Measurements from ENCODE around the gene IL15.
"Not testable (repeated sequence)": the region's sequence is repeated elsewhere in the genome, so short reads cannot be mapped to it uniquely, and the experiment has no call there.

IL15 gene

DNA sequence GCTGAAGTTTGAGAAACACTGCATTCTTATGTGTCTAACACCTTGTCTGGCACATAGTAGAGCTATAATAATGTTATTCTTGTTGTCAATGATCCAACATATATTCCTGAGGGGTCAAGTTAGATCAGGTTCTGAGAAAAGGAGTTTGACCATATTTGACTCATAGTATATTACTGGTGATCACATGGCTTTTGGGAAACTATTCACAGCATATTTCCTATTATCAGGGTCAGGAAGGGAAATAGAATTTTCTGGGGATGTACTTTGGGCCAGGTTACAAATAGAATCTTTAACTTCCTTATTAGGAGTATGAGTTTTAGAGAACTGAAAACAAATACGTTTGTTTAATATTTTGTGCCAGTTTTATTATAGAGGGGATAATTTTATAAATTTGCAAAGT is 11.6 kb downstream of the IL15 start:
- no peak for DNase-seq

DNA sequence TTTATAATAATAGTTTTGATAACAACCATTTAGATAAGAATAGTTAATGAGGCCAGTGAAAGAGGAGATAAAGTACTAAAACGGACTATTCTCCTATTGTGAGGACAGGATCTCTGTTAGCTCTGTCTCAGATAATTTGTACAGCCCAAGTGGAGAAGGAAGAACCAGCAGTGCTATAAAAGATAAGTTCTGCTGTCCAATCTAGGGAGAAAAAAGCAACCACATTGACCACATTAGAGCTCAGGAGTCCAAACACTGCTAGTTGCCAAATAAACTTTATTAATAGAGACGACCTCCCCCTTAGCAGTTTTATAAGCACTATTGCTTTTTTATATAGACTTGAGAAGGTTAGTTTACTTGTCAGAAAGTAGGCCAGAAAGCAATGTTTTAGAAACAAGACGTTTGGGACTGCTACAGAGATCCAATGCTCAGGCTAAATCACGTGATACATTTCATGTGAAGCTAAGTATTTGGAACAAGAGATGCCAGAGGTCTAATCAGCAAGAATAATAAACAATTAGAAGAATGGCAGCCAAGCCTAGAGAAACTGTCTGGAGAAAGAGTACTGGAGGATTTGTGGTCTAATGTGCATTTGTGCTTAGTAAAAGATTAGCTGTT is 15.9 kb downstream of the IL15 start:
- no peak for DNase-seq

DNA sequence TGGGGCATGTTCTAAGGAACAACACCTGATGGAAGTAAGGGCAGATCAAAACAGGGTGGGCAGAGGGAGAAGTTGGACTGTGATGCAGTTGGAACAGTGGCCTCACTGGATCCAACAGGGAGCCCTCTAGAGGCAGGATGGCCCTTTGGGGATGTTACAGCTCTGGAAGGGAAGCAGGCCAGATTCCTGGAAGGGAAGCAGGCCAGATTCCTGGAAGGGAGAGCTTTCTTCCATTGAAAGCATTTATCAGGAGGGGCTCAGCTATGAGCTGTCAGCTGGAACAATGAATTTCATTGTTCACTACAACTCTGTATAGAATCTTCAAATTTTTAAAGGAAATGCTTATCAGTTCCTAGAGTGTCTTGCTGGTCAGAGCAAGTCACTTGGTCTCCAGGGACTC is 17.7 kb downstream of the IL15 start:
- no peak for DNase-seq

DNA sequence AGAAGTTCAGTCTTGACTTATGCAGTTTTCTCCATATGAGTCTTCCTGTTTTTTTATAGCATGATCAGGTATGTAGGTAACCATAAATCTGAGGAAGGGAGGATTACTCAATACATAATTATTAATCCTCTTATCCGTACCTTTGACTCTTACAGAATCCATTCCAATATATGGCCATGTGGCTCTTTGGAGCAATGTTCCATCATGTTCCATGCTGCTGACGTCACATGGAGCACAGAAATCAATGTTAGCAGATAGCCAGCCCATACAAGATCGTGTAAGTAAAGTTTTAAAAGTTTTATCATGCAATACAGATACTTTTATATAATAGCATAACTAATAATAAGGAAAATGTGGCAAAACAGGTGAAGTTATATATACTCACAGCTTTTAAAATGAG is 19.6 kb downstream of the IL15 start:
- no peak for DNase-seq

DNA sequence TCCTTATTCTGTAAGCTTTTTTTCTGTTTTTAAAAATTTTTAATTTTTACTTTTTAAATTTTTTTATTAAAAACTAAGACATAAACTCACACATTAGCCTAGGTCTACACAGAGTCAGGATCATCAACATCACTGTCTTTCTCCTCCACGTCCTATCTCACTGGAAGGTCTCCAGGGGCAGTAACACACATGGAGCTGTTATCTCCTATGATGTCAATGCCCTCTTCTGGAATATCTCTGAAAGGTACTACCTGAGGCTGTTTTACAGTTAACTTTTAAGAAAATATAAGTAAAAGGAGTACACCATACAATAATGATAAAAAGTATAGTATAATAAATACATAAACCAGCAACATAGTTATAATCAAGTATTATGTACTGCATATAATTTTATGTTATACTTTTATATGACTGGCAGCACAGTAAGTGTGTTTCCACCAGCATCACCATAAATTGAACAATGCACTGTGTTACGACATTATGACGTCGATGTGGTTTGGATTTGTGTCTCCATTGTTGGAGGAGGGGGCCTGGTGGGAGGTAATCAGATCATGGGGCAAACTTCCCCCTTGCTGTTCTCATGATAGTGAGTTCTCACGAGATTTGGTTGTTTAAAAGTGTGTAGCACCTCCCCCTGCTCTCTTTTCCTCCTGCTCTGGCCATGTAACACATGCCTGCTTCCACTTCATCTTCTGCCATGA is 21.3 kb downstream of the IL15 start:
- no peak for DNase-seq

DNA sequence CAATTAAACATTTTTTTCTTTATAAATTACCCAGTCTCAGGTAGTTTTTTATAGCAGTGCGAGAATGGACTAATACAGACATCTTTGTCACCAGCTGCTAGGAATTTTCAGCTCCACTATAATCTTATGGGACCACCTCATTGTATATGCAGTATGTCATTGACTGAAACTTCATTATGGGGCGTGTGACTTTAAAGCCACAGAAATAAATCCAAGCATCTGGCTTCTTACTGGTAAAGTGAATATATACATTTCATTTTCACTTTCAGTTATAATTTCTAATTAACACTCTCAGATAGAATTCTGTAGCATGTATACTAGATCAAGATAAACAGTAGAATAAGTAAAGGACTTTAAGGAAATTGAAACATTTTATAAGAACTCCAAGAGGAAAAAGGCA is 21.9 kb downstream of the IL15 start:
- no peak for DNase-seq

DNA sequence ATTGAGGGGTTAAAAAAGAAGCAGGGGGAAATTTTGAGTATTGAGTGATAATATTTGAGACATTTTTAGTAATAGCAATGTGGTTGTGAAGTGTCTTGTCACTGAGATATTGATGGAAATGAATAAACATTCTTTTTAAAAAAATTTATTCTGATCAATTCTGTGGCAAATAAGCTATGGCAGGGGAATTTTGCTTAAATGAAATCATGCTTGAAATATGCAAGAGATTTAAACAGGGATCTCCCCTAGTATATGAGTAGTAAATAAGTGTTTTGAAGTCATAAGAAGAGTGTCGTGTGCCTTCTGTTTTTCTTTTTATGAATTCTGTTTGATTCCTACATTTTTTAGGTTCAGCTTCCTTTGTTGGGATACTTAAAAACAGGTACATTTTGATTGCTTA is 23.2 kb downstream of the IL15 start:
- no peak for DNase-seq

DNA sequence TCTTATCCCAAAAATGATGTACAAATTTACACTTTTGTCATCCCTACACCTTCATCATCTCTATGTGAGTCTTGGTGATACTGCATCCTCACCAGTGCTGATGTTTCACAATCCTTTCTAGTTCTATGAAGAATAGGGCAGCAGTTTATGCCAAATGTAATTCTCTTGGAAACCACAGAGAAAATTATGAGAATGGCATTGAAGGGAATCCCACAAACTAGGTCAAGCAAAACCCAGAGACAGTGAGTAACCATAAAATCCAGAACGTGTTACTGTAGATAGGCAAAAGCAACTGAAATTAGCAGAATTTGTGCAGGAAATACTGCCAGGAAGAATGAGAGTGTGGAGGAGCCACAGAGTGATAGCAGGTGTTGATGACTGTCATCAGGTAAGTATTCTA is 24.5 kb downstream of the IL15 start:
- no peak for DNase-seq

DNA sequence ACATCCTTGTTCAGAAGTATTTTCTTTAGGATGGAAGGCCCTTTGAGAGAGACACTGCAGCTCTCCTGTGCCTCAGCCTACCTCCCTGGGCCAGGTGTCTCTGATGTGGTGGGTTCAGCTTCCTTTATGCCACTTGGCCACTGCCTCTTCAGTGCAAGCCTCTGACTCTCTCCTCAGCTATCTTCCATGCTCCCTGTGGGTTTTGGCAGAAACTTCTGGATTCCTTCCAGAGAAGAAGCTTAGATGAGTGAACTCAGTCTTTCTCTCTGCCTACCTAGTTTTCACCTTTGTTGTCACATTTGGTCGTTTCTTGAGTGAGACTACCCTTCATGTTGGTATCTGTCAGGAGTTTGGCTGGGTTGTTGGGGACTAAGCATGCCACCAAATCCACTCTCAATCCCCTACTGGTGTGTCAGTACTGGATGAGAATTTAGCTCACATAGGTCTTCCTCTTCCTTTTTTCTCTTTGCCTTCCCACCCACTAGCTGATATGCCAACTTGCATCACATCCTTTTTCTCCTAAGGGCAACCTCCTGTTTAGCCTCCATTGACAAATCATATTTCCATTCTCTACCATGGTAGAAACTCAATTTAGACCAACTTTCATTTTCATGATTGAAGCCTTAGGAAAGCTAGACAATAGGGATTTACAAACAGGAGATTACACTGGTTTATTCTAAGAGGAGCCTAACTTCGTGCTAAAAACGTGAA is 32.0 kb downstream of the IL15 start:
- no peak for DNase-seq

DNA sequence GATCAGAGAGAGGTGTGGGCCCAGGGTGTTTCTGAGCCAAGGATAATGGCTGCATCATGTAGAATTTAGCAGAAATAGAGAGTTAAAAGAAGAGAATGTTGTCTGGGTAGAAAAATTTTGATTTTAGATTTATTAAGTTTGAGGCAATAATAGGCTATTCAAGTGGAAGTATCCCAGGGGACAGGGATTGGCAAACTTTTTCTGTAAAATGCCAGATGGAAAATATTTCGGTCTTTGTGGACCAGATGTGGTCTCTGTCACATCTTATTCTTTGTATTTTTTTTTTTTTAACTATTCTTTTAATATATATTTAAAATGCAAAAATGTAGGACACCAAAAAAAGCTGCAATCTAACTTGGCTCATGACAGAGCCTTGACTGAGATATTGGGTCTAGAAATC is 33.1 kb downstream of the IL15 start:
- DNase-seq: no peak

DNA sequence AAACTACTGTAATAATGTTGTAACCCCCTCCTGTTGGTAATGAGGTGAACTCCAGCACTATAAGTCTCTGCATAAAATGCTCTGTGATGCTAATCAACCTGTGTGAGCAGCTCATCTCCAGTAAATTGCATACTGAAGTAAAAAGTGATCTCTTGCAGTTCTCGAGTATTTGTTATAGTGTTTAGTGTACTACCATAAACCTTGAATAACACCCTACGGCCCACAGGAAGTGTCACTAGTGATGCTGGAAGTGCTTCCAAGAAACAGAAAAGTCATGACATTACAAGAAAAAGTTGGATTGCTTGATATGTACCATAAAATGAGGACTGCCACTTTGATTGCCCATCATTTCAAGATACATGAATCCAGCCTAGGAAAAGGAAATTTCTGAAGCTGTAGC is 39.0 kb downstream of the IL15 start:
- no peak for DNase-seq

DNA sequence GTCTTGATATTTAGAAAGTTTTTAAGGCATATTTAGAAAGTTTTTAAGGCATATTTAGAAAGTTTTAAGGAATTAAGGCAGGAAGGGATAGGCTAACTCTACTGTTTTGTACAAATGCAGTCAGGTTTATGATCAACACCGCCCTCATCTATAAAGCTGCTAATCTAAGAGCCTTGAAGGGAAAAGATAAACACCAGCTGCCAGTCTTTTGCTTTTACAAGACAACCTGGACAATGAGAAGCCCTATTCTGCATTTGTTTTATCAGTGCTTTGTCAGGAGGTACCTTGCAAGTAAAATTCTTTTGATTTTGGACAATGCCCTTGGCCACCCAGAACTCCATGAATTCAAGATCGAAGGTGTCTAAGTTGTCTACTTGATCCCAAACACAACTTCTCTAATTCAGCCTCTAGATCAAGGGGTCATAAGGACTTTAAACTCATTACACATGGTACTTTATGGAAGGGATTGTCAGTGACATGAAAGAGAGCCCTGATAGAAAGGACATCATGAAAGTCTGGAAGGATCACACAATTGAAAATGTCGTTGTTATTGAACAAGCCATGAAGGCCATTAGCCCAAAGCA is 39.8 kb downstream of the IL15 start:
- no peak for DNase-seq

DNA sequence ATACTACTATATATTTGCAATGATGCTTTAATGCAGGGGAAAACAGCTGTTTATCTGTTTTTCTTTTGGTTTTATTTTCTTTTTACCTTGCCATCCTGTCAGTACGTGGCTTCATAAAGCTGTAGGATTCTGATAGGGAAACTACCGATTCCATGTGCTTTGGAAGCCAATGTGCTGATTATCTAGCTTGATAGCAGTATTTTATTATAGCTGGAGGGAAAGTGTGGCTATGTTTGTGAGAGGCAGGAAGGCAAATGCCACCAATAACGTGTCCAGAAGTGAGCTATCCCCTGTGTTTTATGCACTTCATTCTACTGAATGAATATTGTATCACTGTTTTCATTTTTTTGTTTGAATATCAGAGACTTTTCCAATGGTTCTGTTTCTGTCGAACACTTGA is 43.7 kb downstream of the IL15 start:
- no peak for DNase-seq

DNA sequence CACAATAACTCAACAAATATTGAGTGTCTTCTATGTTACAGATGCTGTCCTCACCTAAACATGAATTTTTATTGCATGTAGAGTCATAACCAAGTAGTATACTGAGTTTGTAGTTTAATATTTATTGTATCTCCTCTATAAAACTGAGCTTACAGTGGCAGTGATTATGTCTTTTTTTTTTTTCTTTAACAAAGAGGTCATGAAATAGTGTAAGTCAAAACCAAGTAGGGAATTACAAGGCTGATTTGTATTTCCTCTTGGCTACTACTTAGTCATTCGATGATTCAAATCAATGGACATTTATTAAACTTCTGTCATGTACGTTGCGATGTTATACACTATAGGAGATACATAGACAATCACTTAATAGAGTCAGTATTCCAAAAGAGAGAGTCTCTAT is 48.4 kb downstream of the IL15 start:
- no peak for DNase-seq

DNA sequence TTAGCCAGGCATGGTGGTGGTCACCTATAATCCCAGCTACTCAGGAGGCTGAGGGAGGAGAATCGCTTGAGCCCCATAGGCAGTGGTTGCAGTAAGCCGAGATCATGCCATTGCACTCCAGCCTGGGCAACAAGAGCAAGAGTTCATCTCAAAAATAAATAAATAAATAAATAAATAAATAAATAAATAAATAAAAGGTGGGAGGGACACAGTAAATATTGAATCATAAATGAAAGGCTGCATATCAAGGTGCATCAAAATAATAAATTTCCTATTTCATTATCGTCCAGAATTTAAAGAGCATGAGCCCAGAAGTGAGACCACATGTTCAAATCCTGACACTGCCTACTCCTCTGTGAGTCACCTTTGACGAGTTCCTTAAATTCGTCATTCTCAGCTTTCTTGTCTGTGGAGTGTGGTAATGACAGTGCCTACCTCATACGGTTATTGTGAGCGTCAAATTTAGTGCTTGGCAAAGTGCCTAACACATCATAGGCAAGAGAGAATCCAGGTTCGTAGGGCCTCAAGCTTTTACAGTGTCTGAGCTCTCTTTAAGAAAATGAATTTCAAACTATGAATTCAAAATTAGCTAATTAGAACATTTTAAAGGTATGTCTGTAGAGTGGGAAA is 49.9 kb downstream of the IL15 start:
- DNase-seq: no peak

DNA sequence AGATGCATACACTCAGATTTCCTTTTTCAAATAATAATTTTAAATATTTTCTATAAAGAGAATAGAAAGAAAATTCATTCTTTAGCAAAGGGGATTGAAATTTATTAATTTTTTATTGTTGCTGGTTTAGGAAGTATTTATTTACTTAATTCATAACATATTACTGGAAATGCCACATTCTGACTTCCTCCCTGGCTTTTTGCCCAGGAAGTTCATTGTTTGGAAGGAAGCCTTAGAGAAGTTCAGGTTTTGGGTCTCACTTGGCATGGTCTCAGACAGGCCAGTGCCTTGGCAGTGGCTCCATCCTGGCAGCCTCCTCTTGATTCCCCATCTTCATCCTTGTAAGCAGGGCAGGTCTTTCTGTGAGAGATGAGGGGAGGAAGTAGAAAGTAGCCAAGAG is 50.5 kb downstream of the IL15 start:
- no peak for DNase-seq

DNA sequence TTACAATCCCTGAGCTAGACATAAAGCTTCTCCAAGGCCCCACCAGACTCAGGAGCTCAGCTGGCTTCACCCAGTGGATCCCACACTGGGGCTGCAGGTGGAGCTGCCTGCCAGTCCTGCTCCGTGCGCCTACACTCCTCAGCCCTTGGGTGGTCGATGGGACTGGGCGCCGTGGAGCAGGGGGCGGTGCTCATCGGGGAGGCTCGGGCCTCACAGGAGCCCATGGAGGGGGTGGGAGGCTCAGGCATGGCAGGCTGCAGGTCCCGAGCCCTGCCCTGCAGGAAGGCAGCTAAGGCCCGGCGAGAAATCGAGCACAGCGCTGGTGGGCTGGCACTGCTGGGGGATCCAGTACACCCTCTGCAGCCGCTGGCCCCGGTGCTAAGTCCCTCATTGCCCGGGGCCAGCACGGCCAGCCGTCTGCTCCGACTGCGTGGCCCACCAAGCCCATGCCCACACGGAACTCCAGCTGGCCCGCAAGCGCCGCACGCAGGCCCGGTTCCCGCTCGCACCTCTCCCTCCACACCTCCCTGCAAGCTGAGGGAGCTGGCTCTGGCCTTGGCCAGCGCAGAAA is 53.4 kb downstream of the IL15 start:
- DNase-seq: not testable (repeated sequence)

DNA sequence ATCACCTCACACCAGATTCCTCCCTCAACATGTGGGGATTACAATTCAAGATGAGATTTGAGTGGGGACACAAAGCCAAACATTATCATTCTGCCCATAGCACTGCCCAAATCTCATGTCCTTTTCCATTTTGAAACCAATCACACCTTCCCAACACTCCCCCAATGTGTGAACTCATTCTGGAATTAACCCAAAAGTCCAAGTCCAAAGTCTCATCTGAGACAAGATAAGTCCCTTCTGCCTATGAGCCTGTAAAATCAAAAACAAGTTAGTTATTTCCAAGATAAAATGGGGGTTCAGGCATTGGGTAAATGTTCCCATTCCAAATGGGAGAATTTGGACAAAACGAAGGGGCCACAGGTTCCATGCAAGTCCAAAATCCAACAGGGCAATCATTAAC is 54.9 kb downstream of the IL15 start:
- DNase-seq: not testable (repeated sequence)

DNA sequence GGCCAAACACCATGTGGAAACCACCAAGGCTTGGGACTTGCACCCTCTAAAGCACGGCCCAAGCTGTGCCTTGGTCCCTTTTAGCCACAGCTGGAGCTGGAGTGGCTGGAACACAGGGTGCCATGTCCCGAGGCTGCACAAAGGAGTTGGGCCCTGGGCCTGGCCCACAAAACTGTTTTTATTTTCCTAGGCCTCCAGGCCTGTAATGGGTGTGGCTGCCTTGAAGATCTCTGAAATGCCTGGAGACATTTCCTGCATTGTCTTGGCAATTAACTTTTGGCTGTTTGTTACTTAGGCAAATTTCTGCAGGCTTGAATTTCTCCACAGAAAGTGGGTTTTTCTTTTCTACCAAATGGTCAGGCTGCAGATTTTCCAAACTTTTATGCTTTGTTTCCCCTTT is 55.7 kb downstream of the IL15 start:
- DNase-seq: no peak

DNA sequence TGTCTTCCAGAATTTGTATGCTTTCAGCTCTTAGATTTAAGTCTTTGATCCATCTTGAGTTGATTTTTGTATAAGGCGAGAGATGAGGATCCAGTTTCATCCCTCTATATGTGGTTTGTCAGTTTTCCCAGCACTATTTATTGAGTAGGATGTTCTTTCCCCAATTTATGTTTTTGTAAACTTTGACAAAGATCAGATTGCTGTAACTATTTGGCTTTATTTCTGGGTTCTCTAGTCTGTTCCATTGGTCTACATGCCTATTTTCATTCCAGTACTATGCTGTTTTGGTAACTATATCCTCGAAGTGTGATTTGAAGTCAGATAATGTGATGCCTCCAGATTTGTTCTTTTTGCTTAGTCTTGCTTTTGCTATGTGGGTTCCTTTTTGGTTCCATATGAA is 60.7 kb downstream of the IL15 start:
- DNase-seq: no peak

DNA sequence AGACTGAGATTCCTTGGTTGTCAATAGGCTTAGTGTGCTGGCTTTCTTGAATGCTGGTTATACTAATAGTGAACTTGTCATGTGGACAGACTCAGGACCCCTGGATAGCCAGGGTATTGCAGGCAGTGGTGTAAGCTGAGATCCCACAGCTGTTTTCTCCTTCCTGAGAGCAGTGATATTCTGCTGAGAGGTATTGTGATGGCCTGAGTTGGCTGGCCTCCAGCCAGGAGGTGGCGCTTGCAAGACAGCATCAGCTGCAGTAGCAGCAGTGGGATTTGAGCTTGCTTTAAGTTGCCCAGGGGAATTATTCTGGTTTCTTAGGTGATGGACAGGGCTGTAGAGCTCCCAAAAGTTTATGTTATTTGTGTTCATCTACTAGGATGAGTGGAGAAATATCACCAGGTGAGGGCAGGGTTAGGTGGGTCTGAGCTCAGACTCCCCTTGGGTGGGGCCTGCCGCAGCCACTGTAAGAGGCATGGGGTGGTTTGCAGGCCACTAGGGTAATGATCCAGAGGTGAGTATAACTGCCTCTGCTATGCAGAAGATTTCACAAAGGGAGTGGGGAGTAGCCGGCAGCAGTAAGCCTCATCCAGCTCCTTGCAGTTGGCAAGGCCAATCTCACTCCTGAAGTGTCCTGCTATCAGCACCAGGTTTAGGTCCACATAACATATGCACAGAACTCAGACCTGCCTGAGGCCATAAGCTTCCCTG is 66.2 kb downstream of the IL15 start:
- no peak for DNase-seq

DNA sequence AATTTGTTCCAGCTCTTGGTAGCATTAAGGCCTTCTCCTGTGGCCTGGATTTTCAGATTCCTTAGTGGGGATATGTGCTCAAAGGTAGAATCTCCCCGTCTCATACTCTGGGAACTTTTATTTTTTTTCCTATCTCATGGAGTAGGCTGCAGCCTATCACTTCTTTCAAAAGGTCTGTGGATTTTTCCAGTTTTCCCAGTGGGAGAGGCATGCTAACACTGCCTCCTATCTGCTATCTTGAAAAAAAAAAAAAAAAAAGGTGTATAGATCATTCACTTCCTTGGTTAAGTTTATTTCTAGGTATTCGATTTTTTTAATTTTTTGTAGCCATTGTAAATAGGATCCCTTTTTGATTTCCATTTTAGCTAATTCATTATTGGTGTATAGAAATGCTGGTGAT is 67.1 kb downstream of the IL15 start:
- DNase-seq: no peak

Data from hippocampal formation (tissue), 2 donors.